ENCODE data around the gene SERHL2.

- no peak for TF ChIP-seq CTCF (IDR thresholded peaks at IDR 0.05; ENCODE audit: low read depth, low read length)
- peak; percentile 99 for TF ChIP-seq POLR2A (IDR thresholded peaks at IDR 0.05; ENCODE audit: extremely low read depth, insufficient read length)
- TF ChIP-seq MAX (IDR thresholded peaks at IDR 0.05; ENCODE audit: low read depth, low read length): no peak
- peak; percentile 15; the same call in 1 of the 2 replicates for TF ChIP-seq MYC (IDR thresholded peaks at IDR 0.05; ENCODE audit: low read depth, low read length)
These were observed 61.5 kb downstream of the SERHL2 start for GRCh38 chr22:42615092-42615859.
